H1 (cell line): ENCODE results near the gene DMWD.

Source experiments
- BCL11A ChIP-seq, 2 experiments: IDR thresholded peaks; one replicate each; pipeline ENCODE4 v1.6.1; 2011; ENCODE audit warnings: low read depth in 2 of 2, low read length in 2 of 2, mild to moderate bottlenecking in 2 of 2
- CHD1 ChIP-seq: IDR thresholded peaks from 2 replicates; pipeline ENCODE4 v1.6.1; 2012; ENCODE audit warnings: low read depth, low read length, improper control_type of control experiment
- CTCF ChIP-seq, 3 experiments: IDR thresholded peaks; 1 replicate in 2 of 3; 2 replicates in 1 of 3; pipeline versions ENCODE4 v1.5.1 to v1.6.1; 2011; ENCODE audit warnings: low read length in 3 of 3, mild to moderate bottlenecking in 3 of 3, inconsistent platforms in 2 of 3, low read depth in 1 of 3, moderate library complexity in 1 of 3; ENCODE audit not compliant: insufficient read depth in 1 of 3; ENCODE audit errors: control extremely low read depth in 1 of 3
- EP300 ChIP-seq, 2 experiments: IDR thresholded peaks; 1 replicate in 1 of 2; 2 replicates in 1 of 2; pipeline ENCODE4 v1.6.1; 2011 to 2012; ENCODE audit warnings: low read depth in 2 of 2, low read length in 2 of 2, mild to moderate bottlenecking in 2 of 2, borderline replicate concordance in 1 of 2, inconsistent platforms in 1 of 2, moderate library complexity in 1 of 2
- JUN ChIP-seq: IDR thresholded peaks from 2 replicates; pipeline ENCODE4 v1.6.1; 2011; ENCODE audit warnings: low read depth, mild to moderate bottlenecking, improper control_type of control experiment, low read length
- POLR2A ChIP-seq, 2 experiments: IDR thresholded peaks; 1 replicate in 1 of 2; 2 replicates in 1 of 2; pipeline ENCODE4 v1.6.1; 2011; ENCODE audit warnings: low read depth in 2 of 2, low read length in 2 of 2, mild to moderate bottlenecking in 2 of 2; ENCODE audit errors: control extremely low read depth in 1 of 2
- POLR2AphosphoS5 ChIP-seq: IDR thresholded peaks from 2 replicates; pipeline ENCODE4 v1.6.1; 2011; ENCODE audit warnings: low read depth, low read length
- RNF2 ChIP-seq: fragments of 200-900, 300-1000 bp; sonication (generic); IDR thresholded peaks from 2 replicates; pipeline ENCODE4 v1.7.1; 2016; ENCODE audit warnings: borderline replicate concordance, low read depth, mild to moderate bottlenecking, antibody characterized with exemption, low read length; ENCODE audit not compliant: poor library complexity, severe bottlenecking; ENCODE audit errors: missing control alignments
- RXRA ChIP-seq: IDR thresholded peaks from 2 replicates; pipeline ENCODE4 v1.6.1; 2011; ENCODE audit warnings: low read depth, mild to moderate bottlenecking, low read length, moderate library complexity; ENCODE audit not compliant: insufficient read depth
- SP1 ChIP-seq: IDR thresholded peaks from 2 replicates; pipeline ENCODE4 v1.6.1; 2011; ENCODE audit warnings: low read depth, low read length

GRCh38 chr19:45764475-45764874, 28.2 kb downstream of the DMWD start:
- TF ChIP-seq CTCF (IDR thresholded peaks at IDR 0.05; ENCODE audit: control extremely low read depth in 1 of 3, insufficient read depth in 1 of 3, low read depth in 1 of 3, low read length in 3 of 3), result no peak
- TF ChIP-seq SP1, result no peak
- TF ChIP-seq POLR2A (IDR thresholded peaks at IDR 0.05; ENCODE audit: control extremely low read depth in 1 of 2, low read depth in 2 of 2, low read length in 2 of 2), result no peak
- TF ChIP-seq RXRA, result no peak
- no peak for TF ChIP-seq POLR2AphosphoS5
- TF ChIP-seq EP300 (IDR thresholded peaks at IDR 0.05; ENCODE audit: borderline replicate concordance in 1 of 2, low read depth in 2 of 2, low read length in 2 of 2), result no peak
- no peak for TF ChIP-seq RNF2
- no peak for TF ChIP-seq CHD1
- TF ChIP-seq JUN, result no peak
- no peak for TF ChIP-seq BCL11A (IDR thresholded peaks at IDR 0.05; ENCODE audit: low read depth in 2 of 2, low read length in 2 of 2)
